ENCODE measurements around the gene OR4D2.

GRCh38 chr17:58200024-58200633, 33.3 kb downstream of the OR4D2 start:
- TF ChIP-seq TAF1 (IDR thresholded peaks at IDR 0.05; ENCODE audit: low read depth), result no peak
- TF ChIP-seq CTCF (IDR thresholded peaks at IDR 0.05; ENCODE audit: poor library complexity, severe bottlenecking), result no peak
- TF ChIP-seq SMC3 (conservative IDR thresholded peaks at IDR 0.05; ENCODE audit: poor library complexity), result no peak
- no peak for TF ChIP-seq MXI1 (conservative IDR thresholded peaks at IDR 0.05; ENCODE audit: poor library complexity, severe bottlenecking)
- no peak for TF ChIP-seq EP300 (conservative IDR thresholded peaks at IDR 0.05; ENCODE audit: poor library complexity, severe bottlenecking)
- TF ChIP-seq RAD21 (conservative IDR thresholded peaks at IDR 0.05), result no peak
- no peak for TF ChIP-seq EZH2 (IDR thresholded peaks at IDR 0.05; ENCODE audit: borderline replicate concordance, insufficient read depth, low read length, poor library complexity, severe bottlenecking)

All from neural cell (in vitro differentiated cells).